Neural cell (in vitro differentiated cells): ENCODE data around the gene RFC5. TPM values are rescaled to one million over a fixed set of nuclear protein-coding genes. Genes with fewer than 3 reads are reported as not detected.
A peak's percentile ranks its signal among the peaks of the same experiment; 100 is the strongest.

ENCODE experiments used
- H2AFZ ChIP-seq: fragments of 200-600, 300-800 bp; sonication (generic), shearing (Covaris generic); 2 replicates; pipeline ENCODE4 v1.6.0; 2014; ENCODE audit warnings: low read depth, mild to moderate bottlenecking, antibody characterized with exemption, low read length, moderate library complexity
- H3F3A ChIP-seq: fragments of 200-600 bp; shearing (Covaris generic); 2 replicates; pipeline ENCODE4 v1.6.1; 2016; ENCODE audit warnings: mild to moderate bottlenecking, moderate library complexity, mixed read lengths, antibody characterized with exemption, low read length; ENCODE audit not compliant: insufficient read depth, poor library complexity, severe bottlenecking
- H3K27ac ChIP-seq: fragments of 200-600, 300-800 bp; sonication (generic), shearing (Covaris generic); 2 replicates; pipeline ENCODE4 v1.5.1; 2014; ENCODE audit warnings: mild to moderate bottlenecking, low read length, moderate library complexity
- H3K27me3 ChIP-seq: fragments of 300-800, 200-600 bp; sonication (generic), shearing (Covaris generic); 2 replicates; pipeline ENCODE4 v1.6.0; 2014; ENCODE audit warnings: mild to moderate bottlenecking, low read depth, low read length, moderate library complexity; ENCODE audit not compliant: insufficient read depth
- H3K36me3 ChIP-seq: fragments of 300-800, 200-600 bp; sonication (generic), shearing (Covaris generic); 2 replicates; pipeline ENCODE4 v1.5.1; 2014; ENCODE audit warnings: mild to moderate bottlenecking, antibody characterized with exemption, low read length, moderate library complexity; ENCODE audit not compliant: insufficient read depth
- H3K4me2 ChIP-seq: fragments of 300-800, 200-600 bp; sonication (generic), shearing (Covaris generic); 2 replicates; pipeline ENCODE4 v1.6.0; 2014; ENCODE audit warnings: mild to moderate bottlenecking, low read length
- H3K4me3 ChIP-seq: fragments of 300-800, 200-600 bp; sonication (generic), shearing (Covaris generic); 2 replicates; pipeline ENCODE4 v1.5.1; 2014; ENCODE audit warnings: mild to moderate bottlenecking, low read length, moderate library complexity
- H3K79me2 ChIP-seq: fragments of 200-600 bp; shearing (Covaris generic); replicated peaks from 2 replicates; pipeline ENCODE4 v1.6.0; 2014; ENCODE audit warnings: mild to moderate bottlenecking, low read length, moderate library complexity; ENCODE audit not compliant: insufficient read depth
- H3K9ac ChIP-seq: fragments of 300-800, 200-600 bp; sonication (generic), shearing (Covaris generic); 2 replicates; pipeline ENCODE4 v1.6.1; 2016; ENCODE audit warnings: mild to moderate bottlenecking, low read length, mixed read lengths
- H3K9me2 ChIP-seq: fragments of 200-600 bp; shearing (Covaris generic); 2 replicates; pipeline ENCODE4 v1.6.1; 2016; ENCODE audit warnings: mild to moderate bottlenecking, low read length, mixed read lengths; ENCODE audit not compliant: insufficient read depth
- H3K9me3 ChIP-seq: fragments of 200-600, 300-800 bp; sonication (generic), shearing (Covaris generic); 2 replicates; pipeline ENCODE4 v1.6.1; 2016; ENCODE audit warnings: mild to moderate bottlenecking, mixed run types, low read length, moderate library complexity, mixed read lengths
- H4K20me1 ChIP-seq: fragments of 200-600 bp; shearing (Covaris generic); 2 replicates; pipeline ENCODE4 v1.6.1; 2016; ENCODE audit warnings: mild to moderate bottlenecking, mixed run types; ENCODE audit not compliant: insufficient read depth
- EZH2 ChIP-seq: fragments of 200-600, 300-800 bp; shearing (Covaris generic), sonication (generic); IDR thresholded peaks from 2 replicates; pipeline ENCODE4 v1.6.1; 2014; ENCODE audit warnings: antibody characterized with exemption, low read length, borderline replicate concordance, mild to moderate bottlenecking; ENCODE audit not compliant: insufficient read depth, poor library complexity, severe bottlenecking
- MXI1 ChIP-seq: fragments of 450-650 bp; conservative IDR thresholded peaks from 2 replicates; pipeline ENCODE4 v1.6.1; 2014; ENCODE audit warnings: antibody characterized with exemption, mild to moderate bottlenecking; ENCODE audit not compliant: poor library complexity, severe bottlenecking
- POLR2AphosphoS5 ChIP-seq: IDR thresholded peaks from 2 replicates; pipeline ENCODE4 v1.6.1; 2012
- RAD21 ChIP-seq: fragments of 450-650 bp; conservative IDR thresholded peaks from 2 replicates; pipeline ENCODE4 v1.6.1; 2014; ENCODE audit warnings: antibody characterized with exemption, mild to moderate bottlenecking, moderate library complexity
- SMC3 ChIP-seq: fragments of 450-650 bp; conservative IDR thresholded peaks from 2 replicates; pipeline ENCODE4 v1.6.1; 2014; ENCODE audit warnings: antibody characterized with exemption, mild to moderate bottlenecking, moderate library complexity; ENCODE audit not compliant: poor library complexity
- TAF1 ChIP-seq: IDR thresholded peaks from 2 replicates; pipeline ENCODE4 v1.6.1; 2012; ENCODE audit warnings: low read depth
- polyA plus RNA-seq: library from polyadenylated mRNA; depleted of rRNA; stranded (reverse); fragments of >200 nt; gene quantifications from 2 replicates; pipeline ENCODE4 v1.2.3, GENCODE V29; 2014
- TF ChIP-seq, protein P1 (sequence below): fragments of 450-650 bp; IDR thresholded peaks from 2 replicates; pipeline ENCODE4 v1.5.1; 2014; ENCODE audit warnings: antibody characterized with exemption, mild to moderate bottlenecking, moderate library complexity; ENCODE audit not compliant: poor library complexity, severe bottlenecking
- TF ChIP-seq, protein P2 (sequence below): IDR thresholded peaks from 2 replicates; pipeline ENCODE4 v1.6.1; 2012; ENCODE audit warnings: borderline replicate concordance

Gene RFC5
- polyA plus RNA-seq, 1 donor from 2014 or later: 39.4 TPM

DNA sequence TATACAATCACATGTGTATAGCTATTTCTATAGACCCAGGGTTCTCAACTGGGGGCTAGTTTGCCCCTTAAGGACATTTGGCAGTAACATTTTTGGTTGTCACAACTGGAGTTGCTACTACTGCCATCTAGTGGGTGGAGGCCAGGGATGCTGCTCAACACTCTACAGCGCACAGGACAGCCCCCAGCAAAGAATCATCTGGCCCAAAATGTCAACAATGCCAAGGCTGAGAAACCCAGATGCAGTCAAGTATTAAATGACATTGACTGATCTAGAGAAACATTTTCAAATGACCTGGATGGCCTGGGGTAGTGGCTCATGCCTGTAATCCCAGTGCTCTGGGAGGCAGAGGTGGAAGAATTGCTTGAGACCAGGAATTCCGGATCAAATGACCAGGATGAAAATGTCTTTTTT is 38.6 kb downstream of the RFC5 start:
- no peak overlapping the region for H3K4me2 ChIP-seq
- H3K27me3 ChIP-seq: no peaks in the 10 kb centered on the region
- no peak overlapping the region for H3K9ac ChIP-seq
- no peaks in the 10 kb centered on the region for H3F3A ChIP-seq
- H4K20me1 ChIP-seq: no peaks in the 10 kb centered on the region
- no peaks in the 10 kb centered on the region for H3K9me2 ChIP-seq
- peaks cover 29% of the 10 kb centered on the region for H3K79me2 ChIP-seq
- H2AFZ ChIP-seq: no peak overlapping the region
- H3K27ac ChIP-seq: no peak overlapping the region
- H3K9me3 ChIP-seq: no peaks in the 10 kb centered on the region
- no peak overlapping the region for H3K4me3 ChIP-seq
- H3K36me3 ChIP-seq: no peaks in the 10 kb centered on the region
- TF ChIP-seq, protein P1, sequence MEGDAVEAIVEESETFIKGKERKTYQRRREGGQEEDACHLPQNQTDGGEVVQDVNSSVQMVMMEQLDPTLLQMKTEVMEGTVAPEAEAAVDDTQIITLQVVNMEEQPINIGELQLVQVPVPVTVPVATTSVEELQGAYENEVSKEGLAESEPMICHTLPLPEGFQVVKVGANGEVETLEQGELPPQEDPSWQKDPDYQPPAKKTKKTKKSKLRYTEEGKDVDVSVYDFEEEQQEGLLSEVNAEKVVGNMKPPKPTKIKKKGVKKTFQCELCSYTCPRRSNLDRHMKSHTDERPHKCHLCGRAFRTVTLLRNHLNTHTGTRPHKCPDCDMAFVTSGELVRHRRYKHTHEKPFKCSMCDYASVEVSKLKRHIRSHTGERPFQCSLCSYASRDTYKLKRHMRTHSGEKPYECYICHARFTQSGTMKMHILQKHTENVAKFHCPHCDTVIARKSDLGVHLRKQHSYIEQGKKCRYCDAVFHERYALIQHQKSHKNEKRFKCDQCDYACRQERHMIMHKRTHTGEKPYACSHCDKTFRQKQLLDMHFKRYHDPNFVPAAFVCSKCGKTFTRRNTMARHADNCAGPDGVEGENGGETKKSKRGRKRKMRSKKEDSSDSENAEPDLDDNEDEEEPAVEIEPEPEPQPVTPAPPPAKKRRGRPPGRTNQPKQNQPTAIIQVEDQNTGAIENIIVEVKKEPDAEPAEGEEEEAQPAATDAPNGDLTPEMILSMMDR: peak; percentile 62
- TF ChIP-seq TAF1: no peak

DNA sequence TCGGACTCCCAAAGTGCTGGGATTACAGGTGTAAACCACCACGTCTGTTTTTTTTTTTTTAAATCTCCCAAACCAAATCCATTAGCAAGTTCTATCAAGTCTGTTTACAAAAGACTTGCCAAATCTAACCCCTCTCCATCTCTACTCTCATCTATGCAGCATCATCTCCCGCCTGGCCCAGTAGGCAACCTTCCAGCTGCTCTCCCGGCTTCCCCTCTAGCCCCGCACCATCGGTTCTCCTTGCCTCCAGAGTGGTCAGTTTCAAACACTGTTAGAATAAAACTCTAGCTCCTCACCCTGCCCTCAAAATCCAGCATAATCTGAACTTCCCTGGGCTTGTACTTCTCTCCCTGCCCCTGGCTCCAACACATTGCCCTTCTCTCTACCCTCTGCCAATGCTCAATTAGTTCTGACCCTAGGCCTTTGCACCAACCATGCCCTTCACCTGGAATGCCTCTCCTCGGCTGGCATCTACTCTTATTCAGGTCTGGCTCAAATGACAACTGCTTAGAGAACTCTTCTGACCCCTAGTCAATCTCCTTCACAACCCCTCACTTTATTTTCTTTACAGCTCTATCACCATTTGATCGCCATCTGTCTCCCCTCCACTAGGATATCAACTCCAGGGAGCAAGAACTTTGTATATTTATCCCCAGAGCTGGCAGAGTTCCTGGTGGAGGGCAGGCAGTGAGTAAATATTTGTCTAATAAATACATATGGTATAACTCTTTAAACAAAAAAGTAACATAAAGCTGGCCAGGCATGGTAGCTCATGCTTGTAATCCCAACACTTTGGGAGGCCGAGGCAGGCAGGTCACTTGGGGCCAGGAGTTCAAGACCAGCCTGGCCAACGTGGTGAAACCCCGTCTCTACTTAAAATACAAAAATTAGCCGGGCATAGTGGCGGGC is 39.6 kb downstream of the RFC5 start:
- Histone ChIP-seq H3K79me2 (peaks cover 29% of the 10 kb centered on the region), H3K27ac (no peak overlapping the region), H3K27me3 (no peaks in the 10 kb centered on the region), H4K20me1 (no peaks in the 10 kb centered on the region), H2AFZ (no peak overlapping the region), H3K9me2 (no peaks in the 10 kb centered on the region), H3F3A (no peaks in the 10 kb centered on the region), H3K9me3 (no peaks in the 10 kb centered on the region), H3K4me3 (no peak overlapping the region), H3K9ac (no peak overlapping the region), H3K4me2 (no peak overlapping the region), H3K36me3 (no peaks in the 10 kb centered on the region)
- TF ChIP-seq EZH2 (no peak), RAD21 (no peak), SMC3 (no peak), POLR2AphosphoS5 (no peak), TAF1 (no peak), MXI1 (no peak)
- TF ChIP-seq, protein P1: no peak
- TF ChIP-seq, protein P2, sequence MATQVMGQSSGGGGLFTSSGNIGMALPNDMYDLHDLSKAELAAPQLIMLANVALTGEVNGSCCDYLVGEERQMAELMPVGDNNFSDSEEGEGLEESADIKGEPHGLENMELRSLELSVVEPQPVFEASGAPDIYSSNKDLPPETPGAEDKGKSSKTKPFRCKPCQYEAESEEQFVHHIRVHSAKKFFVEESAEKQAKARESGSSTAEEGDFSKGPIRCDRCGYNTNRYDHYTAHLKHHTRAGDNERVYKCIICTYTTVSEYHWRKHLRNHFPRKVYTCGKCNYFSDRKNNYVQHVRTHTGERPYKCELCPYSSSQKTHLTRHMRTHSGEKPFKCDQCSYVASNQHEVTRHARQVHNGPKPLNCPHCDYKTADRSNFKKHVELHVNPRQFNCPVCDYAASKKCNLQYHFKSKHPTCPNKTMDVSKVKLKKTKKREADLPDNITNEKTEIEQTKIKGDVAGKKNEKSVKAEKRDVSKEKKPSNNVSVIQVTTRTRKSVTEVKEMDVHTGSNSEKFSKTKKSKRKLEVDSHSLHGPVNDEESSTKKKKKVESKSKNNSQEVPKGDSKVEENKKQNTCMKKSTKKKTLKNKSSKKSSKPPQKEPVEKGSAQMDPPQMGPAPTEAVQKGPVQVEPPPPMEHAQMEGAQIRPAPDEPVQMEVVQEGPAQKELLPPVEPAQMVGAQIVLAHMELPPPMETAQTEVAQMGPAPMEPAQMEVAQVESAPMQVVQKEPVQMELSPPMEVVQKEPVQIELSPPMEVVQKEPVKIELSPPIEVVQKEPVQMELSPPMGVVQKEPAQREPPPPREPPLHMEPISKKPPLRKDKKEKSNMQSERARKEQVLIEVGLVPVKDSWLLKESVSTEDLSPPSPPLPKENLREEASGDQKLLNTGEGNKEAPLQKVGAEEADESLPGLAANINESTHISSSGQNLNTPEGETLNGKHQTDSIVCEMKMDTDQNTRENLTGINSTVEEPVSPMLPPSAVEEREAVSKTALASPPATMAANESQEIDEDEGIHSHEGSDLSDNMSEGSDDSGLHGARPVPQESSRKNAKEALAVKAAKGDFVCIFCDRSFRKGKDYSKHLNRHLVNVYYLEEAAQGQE: no peak
